Esophagus squamous epithelium (tissue), 4 donors: Measurements from ENCODE around the gene FMNL3.

Experiments
- CTCF ChIP-seq, 6 experiments: fragments of 450-650 bp in 4 of 6; fragments of 200-600 bp in 2 of 6; sonication (generic) in 2 of 6; IDR thresholded peaks; one replicate each; pipeline ENCODE4 v1.5.1; 2016 to 2019; ENCODE audit warnings: antibody characterized with exemption in 6 of 6, mild to moderate bottlenecking in 4 of 6, moderate library complexity in 4 of 6
- POLR2A ChIP-seq, 4 donors: fragments of 450-650 bp; IDR thresholded peaks; one replicate each; pipeline ENCODE4 v1.6.1; 2017; ENCODE audit warnings: antibody characterized with exemption in 4 of 4, mild to moderate bottlenecking in 4 of 4, moderate library complexity in 3 of 4

GRCh38 chr12:49744363-49744885 is 37.2 kb upstream of the FMNL3 start:
- no peak for TF ChIP-seq CTCF (IDR thresholded peaks at IDR 0.05)
- no peak for TF ChIP-seq POLR2A (IDR thresholded peaks at IDR 0.05)
